ENCODE measurements around the gene DNAH2. TPM values are rescaled to one million over a fixed set of nuclear protein-coding genes. Genes with fewer than 3 reads are reported as not detected.
"Not testable (repeated sequence)": the region's sequence is repeated elsewhere in the genome, so short reads cannot be mapped to it uniquely, and the experiment has no call there.

DNAH2 gene
- polyA plus RNA-seq, 1 experiment, result 0.06 TPM

GRCh38 chr17:7803981-7804380 lies 86.4 kb downstream of the DNAH2 start:
- no peak for DNase-seq (ENCODE audit: low read depth, low spot score)
- no peak overlapping the region for H3K27ac ChIP-seq (ENCODE audit: low read depth, low read length)
- H3K4me3 ChIP-seq (ENCODE audit: low read depth, low read length), result no peak overlapping the region
- no peak for TF ChIP-seq CTCF (IDR thresholded peaks at IDR 0.05; ENCODE audit: low read depth, low read length)
- peaks cover 6% of the 10 kb centered on the region for H3K27me3 ChIP-seq (ENCODE audit: control insufficient read depth, insufficient read depth, low read length)
- ChIA-PET POLR2A (interaction anchor here (0.5 kb wide), 1 partner anchor 36 kb away, joined by 4 read pairs; no protein-coding TSS in a partner anchor), CTCF (interaction anchor here (0.6 kb wide), 1 partner anchor 38 kb away, joined by 4 read pairs; no protein-coding TSS in a partner anchor)
- no peaks in the 10 kb centered on the region; the same call in 1 of the 2 replicates for H3K9me3 ChIP-seq (ENCODE audit: control insufficient read depth, insufficient read depth, low read length)

GRCh38 chr17:7806587-7806986 lies 89.0 kb downstream of the DNAH2 start:
- TF ChIP-seq CTCF (IDR thresholded peaks at IDR 0.05; ENCODE audit: low read depth, low read length), result no peak
- Histone ChIP-seq H3K9me3 (ENCODE audit: control insufficient read depth, insufficient read depth, low read length) (no peaks in the 10 kb centered on the region; the same call in 1 of the 2 replicates), H3K27me3 (ENCODE audit: control insufficient read depth, insufficient read depth, low read length) (peaks cover 2% of the 10 kb centered on the region), H3K4me3 (ENCODE audit: low read depth, low read length) (no peak overlapping the region), H3K27ac (ENCODE audit: low read depth, low read length) (no peak overlapping the region)
- ChIA-PET CTCF (no interaction called here), POLR2A (no interaction called here)
- DNase-seq (ENCODE audit: low read depth, low spot score), result no peak

GRCh38 chr17:7807206-7807605 lies 89.7 kb downstream of the DNAH2 start:
- Histone ChIP-seq H3K9me3 (ENCODE audit: control insufficient read depth, insufficient read depth, low read length) (no peaks in the 10 kb centered on the region; the same call in 1 of the 2 replicates), H3K27me3 (ENCODE audit: control insufficient read depth, insufficient read depth, low read length) (no peaks in the 10 kb centered on the region), H3K27ac (ENCODE audit: low read depth, low read length) (no peak overlapping the region), H3K4me3 (ENCODE audit: low read depth, low read length) (no peak overlapping the region)
- DNase-seq (ENCODE audit: low read depth, low spot score), result no peak
- ChIA-PET POLR2A (interaction anchor here (0.6 kb wide), 1 partner anchor 205 kb away, joined by 3 read pairs; no protein-coding TSS in a partner anchor), CTCF (interaction anchor here (0.6 kb wide), 1 partner anchor 16 kb away, joined by 3 read pairs; no protein-coding TSS in a partner anchor)
- TF ChIP-seq CTCF (IDR thresholded peaks at IDR 0.05; ENCODE audit: low read depth, low read length), result no peak

GRCh38 chr17:7809086-7809790 lies 91.7 kb downstream of the DNAH2 start:
- no peaks in the 10 kb centered on the region; the same call in 1 of the 2 replicates for H3K9me3 ChIP-seq (ENCODE audit: control insufficient read depth, insufficient read depth, low read length)
- ChIA-PET CTCF (interaction anchor here (1.0 kb wide), 1 partner anchor 13 kb away, joined by 3 read pairs; no protein-coding TSS in a partner anchor), POLR2A (no interaction called here)
- TF ChIP-seq CTCF (IDR thresholded peaks at IDR 0.05; ENCODE audit: low read depth, low read length), result no peak
- no peak for DNase-seq (ENCODE audit: low read depth, low spot score)
- no peaks in the 10 kb centered on the region for H3K27me3 ChIP-seq (ENCODE audit: control insufficient read depth, insufficient read depth, low read length)
- H3K27ac ChIP-seq (ENCODE audit: low read depth, low read length), result no peak overlapping the region
- no peak overlapping the region for H3K4me3 ChIP-seq (ENCODE audit: low read depth, low read length)

GRCh38 chr17:7809791-7810343 lies 92.3 kb downstream of the DNAH2 start:
- CTCF ChIA-PET; H3K4me3 ChIP-seq (ENCODE audit: low read depth, low read length); DNase-seq (ENCODE audit: low read depth, low spot score); H3K27ac ChIP-seq (ENCODE audit: low read depth, low read length); H3K9me3 ChIP-seq (ENCODE audit: control insufficient read depth, insufficient read depth, low read length); POLR2A ChIA-PET; H3K27me3 ChIP-seq (ENCODE audit: control insufficient read depth, insufficient read depth, low read length): not testable (repeated sequence)
